H9 (cell line): ENCODE results near the gene PLXNA4. TPM values are rescaled to one million over a fixed set of nuclear protein-coding genes. Genes with fewer than 3 reads are reported as not detected.

Experiments
- DNase-seq: peaks from one replicate; pipeline ENCODE4 v3.0.0-alpha.2; 2017
- H2AFZ ChIP-seq: one replicate; pipeline ENCODE4 v1.6.1; 2013; ENCODE audit warnings: mild to moderate bottlenecking, low read length, control low read depth, moderate library complexity
- H2AK5ac ChIP-seq: 2 replicates; pipeline ENCODE4 v1.6.1; 2013; ENCODE audit warnings: low read length, control low read depth, mixed read lengths; ENCODE audit not compliant: insufficient read length
- H2BK120ac ChIP-seq: one replicate; pipeline ENCODE4 v1.6.1; 2013; ENCODE audit warnings: low read depth, mild to moderate bottlenecking, low read length, control low read depth, inconsistent platforms; ENCODE audit not compliant: poor library complexity, severe bottlenecking
- H2BK12ac ChIP-seq: 2 replicates; pipeline ENCODE4 v1.6.1; 2013; ENCODE audit warnings: low read length, control low read depth, mixed read lengths, low read depth; ENCODE audit not compliant: insufficient read length
- H2BK15ac ChIP-seq: 2 replicates; pipeline ENCODE4 v1.6.1; 2013; ENCODE audit warnings: low read depth, low read length, control low read depth
- H2BK20ac ChIP-seq: one replicate; pipeline ENCODE4 v1.6.1; 2013; ENCODE audit warnings: low read depth, mild to moderate bottlenecking, low read length, control low read depth, inconsistent platforms; ENCODE audit not compliant: poor library complexity, severe bottlenecking
- H2BK5ac ChIP-seq: 2 replicates; pipeline ENCODE4 v1.6.1; 2013; ENCODE audit warnings: low read length, control low read depth, mixed read lengths; ENCODE audit not compliant: insufficient read length
- H3K14ac ChIP-seq: 2 replicates; pipeline ENCODE4 v1.6.1; 2013; ENCODE audit warnings: low read length, control low read depth; ENCODE audit not compliant: insufficient read depth
- H3K18ac ChIP-seq: 2 replicates; pipeline ENCODE4 v1.6.1; 2013; ENCODE audit warnings: low read depth, mild to moderate bottlenecking, mixed read lengths, low read length, control low read depth; ENCODE audit not compliant: insufficient read length
- H3K23ac ChIP-seq: 2 replicates; pipeline ENCODE4 v1.6.1; 2013; ENCODE audit warnings: low read length, control low read depth, mixed read lengths, low read depth; ENCODE audit not compliant: insufficient read length
- H3K23me2 ChIP-seq: 2 replicates; pipeline ENCODE4 v1.6.1; 2013; ENCODE audit warnings: low read depth, mild to moderate bottlenecking, mixed read lengths, low read length, control low read depth; ENCODE audit not compliant: insufficient read length, poor library complexity, severe bottlenecking
- H3K27ac ChIP-seq: 2 replicates; pipeline ENCODE4 v1.5.1; 2013; ENCODE audit warnings: low read length, control low read depth, mixed read lengths, low read depth; ENCODE audit not compliant: insufficient read length
- H3K27me3 ChIP-seq: 2 replicates; pipeline ENCODE4 v1.6.1; 2013; ENCODE audit warnings: low read length, control low read depth, inconsistent platforms; ENCODE audit not compliant: insufficient read depth
- H3K4ac ChIP-seq: 2 replicates; pipeline ENCODE4 v1.6.1; 2013; ENCODE audit warnings: low read depth, mild to moderate bottlenecking, control low read depth, inconsistent platforms, low read length, moderate library complexity
- H3K4me1 ChIP-seq: 2 replicates; pipeline ENCODE4 v1.6.1; 2013; ENCODE audit warnings: low read length, control low read depth, inconsistent platforms; ENCODE audit not compliant: insufficient read depth
- H3K4me2 ChIP-seq: 2 replicates; pipeline ENCODE4 v1.6.1; 2013; ENCODE audit warnings: low read length, control low read depth, mixed read lengths; ENCODE audit not compliant: insufficient read length, insufficient read depth
- H3K56ac ChIP-seq: 2 replicates; pipeline ENCODE4 v1.6.1; 2013; ENCODE audit warnings: low read depth, mild to moderate bottlenecking, mixed read lengths, low read length, control low read depth; ENCODE audit not compliant: insufficient read length
- H3K79me1 ChIP-seq: 2 replicates; pipeline ENCODE4 v1.6.1; 2013; ENCODE audit warnings: low read depth, mild to moderate bottlenecking, moderate library complexity, low read length, control low read depth, inconsistent platforms; ENCODE audit not compliant: insufficient read depth, poor library complexity, severe bottlenecking
- H3K79me2 ChIP-seq: 2 replicates; pipeline ENCODE4 v1.6.1; 2013; ENCODE audit warnings: low read length, control low read depth, inconsistent platforms; ENCODE audit not compliant: insufficient read depth
- H3K9ac ChIP-seq: 2 replicates; pipeline ENCODE4 v1.6.1; 2013; ENCODE audit warnings: low read length, control low read depth, mixed read lengths; ENCODE audit not compliant: insufficient read length; ENCODE audit errors: extremely low read depth
- H3K9me3 ChIP-seq: one replicate; pipeline ENCODE4 v1.6.1; 2013; ENCODE audit warnings: low read depth, low read length, inconsistent platforms; ENCODE audit not compliant: control insufficient read depth
- H3T11ph ChIP-seq: one replicate; pipeline ENCODE4 v1.6.1; 2013; ENCODE audit warnings: mild to moderate bottlenecking, low read length, control low read depth, inconsistent platforms
- H4K20me1 ChIP-seq: one replicate; pipeline ENCODE4 v1.6.1; 2013; ENCODE audit not compliant: control insufficient read depth, insufficient read length, insufficient read depth
- H4K5ac ChIP-seq: 2 replicates; pipeline ENCODE4 v1.6.1; 2013; ENCODE audit warnings: low read depth, mild to moderate bottlenecking, mixed read lengths, low read length, control low read depth; ENCODE audit not compliant: insufficient read length
- H4K8ac ChIP-seq: replicated peaks from 2 replicates; pipeline ENCODE4 v1.6.1; 2013; ENCODE audit warnings: low read length, control low read depth, mixed read lengths, low read depth; ENCODE audit not compliant: insufficient read length
- H4K91ac ChIP-seq: 2 replicates; pipeline ENCODE4 v1.6.1; 2013; ENCODE audit warnings: low read depth, mild to moderate bottlenecking, moderate library complexity, mixed read lengths, low read length, control low read depth; ENCODE audit not compliant: insufficient read length
- H3K27ac Mint-ChIP-seq, 3 experiments: 2 replicates in 2 of 3; 3 replicates in 1 of 3; pipeline ENCODE4 v1.8.0; 2020 to 2021; ENCODE audit warnings: mixed read lengths in 3 of 3, mild to moderate bottlenecking in 1 of 3, moderate library complexity in 1 of 3
- H3K27me3 Mint-ChIP-seq: 2 replicates; pipeline ENCODE4 v1.8.0; 2021; ENCODE audit warnings: low read depth, mild to moderate bottlenecking, moderate library complexity, mixed read lengths
- H3K36me3 Mint-ChIP-seq, 3 experiments: 2 replicates in 2 of 3; 3 replicates in 1 of 3; pipeline ENCODE4 v1.8.0; 2020 to 2021; ENCODE audit warnings: low read depth in 3 of 3, mixed read lengths in 3 of 3; ENCODE audit not compliant: insufficient read depth in 1 of 3
- H3K4me1 Mint-ChIP-seq, 2 experiments: 2 replicates each; pipeline ENCODE4 v1.8.0; 2020; ENCODE audit warnings: mixed read lengths in 2 of 2
- H3K4me3 Mint-ChIP-seq, 2 experiments: 2 replicates in 1 of 2; 3 replicates in 1 of 2; pipeline ENCODE4 v1.8.0; 2020 to 2021; ENCODE audit warnings: mild to moderate bottlenecking in 2 of 2, mixed read lengths in 2 of 2, moderate library complexity in 1 of 2
- H3K9me3 Mint-ChIP-seq, 2 experiments: 2 replicates in 1 of 2; 3 replicates in 1 of 2; pipeline ENCODE4 v1.8.0; 2020; ENCODE audit warnings: mild to moderate bottlenecking in 2 of 2, mixed read lengths in 2 of 2, moderate library complexity in 1 of 2
- WGBS: extraction: QIAGEN DNeasy Blood & Tissue Kit; methylation state at CpG from one replicate; pipeline ENCODE4 v1.1.7; 2013; ENCODE audit warnings: missing lambda C conversion rate, low lambda C conversion rate, mixed read lengths; ENCODE audit not compliant: insufficient read length; ENCODE audit errors: extremely low coverage; 5-methylcytosine and 5-hydroxymethylcytosine counted together
- total RNA-seq: library from RNA; stranded (reverse); gene quantifications from 2 replicates; pipeline ENCODE4 v1.2.1, GENCODE V29; 2021
- TF ChIP-seq, protein P1 (sequence below): fragments of 200-600 bp; sonication (generic); conservative IDR thresholded peaks from 3 replicates; pipeline ENCODE4 v1.8.0; 2021; ENCODE audit warnings: antibody characterized with exemption, mild to moderate bottlenecking

The PLXNA4 gene
- total RNA-seq, 1 experiment from 2014 or later, result 0.35 TPM

DNA sequence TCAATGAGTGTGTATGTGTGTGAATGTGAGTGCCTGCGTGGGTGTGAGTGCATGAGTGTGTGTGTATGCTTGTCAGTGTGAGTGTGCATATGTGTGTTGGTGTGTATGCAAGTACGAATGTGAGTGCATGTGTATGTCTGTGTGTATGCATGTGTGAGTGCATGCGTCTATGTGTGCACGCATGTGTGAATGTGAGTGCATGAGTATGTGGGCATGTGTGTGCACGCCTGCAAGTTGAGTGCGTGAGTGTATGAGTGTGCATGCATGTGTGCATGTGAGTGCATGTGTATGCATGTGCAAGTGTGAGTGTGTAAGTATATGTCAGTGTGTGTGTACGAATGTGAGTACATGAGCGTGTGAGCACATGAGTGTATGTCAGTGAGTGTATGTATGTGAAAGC, 399.6 kb downstream of the PLXNA4 start:
- H3K27me3 Mint-ChIP-seq, result peaks cover 2% of the 10 kb centered on the region
- Histone ChIP-seq H3K4ac (no peak overlapping the region), H3K27ac (no peak overlapping the region), H3K23ac (no peak overlapping the region), H2BK12ac (no peak overlapping the region), H3K9me3 (no peaks in the 10 kb centered on the region), H3K56ac (no peak overlapping the region), H4K91ac (no peak overlapping the region), H2AFZ (no peak overlapping the region), H3K9ac (no peak overlapping the region), H3K4me2 (no peak overlapping the region), H4K5ac (no peak overlapping the region), H2BK5ac (no peak overlapping the region), H2BK120ac (no peak overlapping the region), H3K18ac (no peak overlapping the region), H2AK5ac (no peak overlapping the region), H3K14ac (no peak overlapping the region), H4K20me1 (no peaks in the 10 kb centered on the region), H2BK20ac (no peak overlapping the region), H3K23me2 (no peaks in the 10 kb centered on the region), H2BK15ac (no peak overlapping the region), H3K4me1 (no peaks in the 10 kb centered on the region), H3K27me3 (no peaks in the 10 kb centered on the region), H3K79me2 (no peaks in the 10 kb centered on the region), H4K8ac (no peak overlapping the region), H3T11ph (no peak overlapping the region), H3K79me1 (no peaks in the 10 kb centered on the region)
- no peak overlapping the region for H3K27ac Mint-ChIP-seq
- no peaks in the 10 kb centered on the region for H3K36me3 Mint-ChIP-seq
- H3K4me1 Mint-ChIP-seq, result peaks cover 11 to 17% of the 10 kb centered on the region in 2 experiments
- TF ChIP-seq, protein P1, sequence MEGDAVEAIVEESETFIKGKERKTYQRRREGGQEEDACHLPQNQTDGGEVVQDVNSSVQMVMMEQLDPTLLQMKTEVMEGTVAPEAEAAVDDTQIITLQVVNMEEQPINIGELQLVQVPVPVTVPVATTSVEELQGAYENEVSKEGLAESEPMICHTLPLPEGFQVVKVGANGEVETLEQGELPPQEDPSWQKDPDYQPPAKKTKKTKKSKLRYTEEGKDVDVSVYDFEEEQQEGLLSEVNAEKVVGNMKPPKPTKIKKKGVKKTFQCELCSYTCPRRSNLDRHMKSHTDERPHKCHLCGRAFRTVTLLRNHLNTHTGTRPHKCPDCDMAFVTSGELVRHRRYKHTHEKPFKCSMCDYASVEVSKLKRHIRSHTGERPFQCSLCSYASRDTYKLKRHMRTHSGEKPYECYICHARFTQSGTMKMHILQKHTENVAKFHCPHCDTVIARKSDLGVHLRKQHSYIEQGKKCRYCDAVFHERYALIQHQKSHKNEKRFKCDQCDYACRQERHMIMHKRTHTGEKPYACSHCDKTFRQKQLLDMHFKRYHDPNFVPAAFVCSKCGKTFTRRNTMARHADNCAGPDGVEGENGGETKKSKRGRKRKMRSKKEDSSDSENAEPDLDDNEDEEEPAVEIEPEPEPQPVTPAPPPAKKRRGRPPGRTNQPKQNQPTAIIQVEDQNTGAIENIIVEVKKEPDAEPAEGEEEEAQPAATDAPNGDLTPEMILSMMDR, result no peak
- no peak for DNase-seq
- no peak overlapping the region for H3K4me3 Mint-ChIP-seq
- WGBS, result no CpG with 5 or more reads among the region's 8 CpGs
- no peaks in the 10 kb centered on the region for H3K9me3 Mint-ChIP-seq
